PFSK-1 (cell line): ENCODE results near the gene PLA2G2E.

ENCODE experiments used
- POLR2AphosphoS5 ChIP-seq: IDR thresholded peaks from 2 replicates; pipeline ENCODE4 v1.6.1; 2012; ENCODE audit warnings: low read depth, mild to moderate bottlenecking, control low read depth, low read length, moderate library complexity
- REST ChIP-seq, 2 experiments: IDR thresholded peaks; 2 replicates each; pipeline versions ENCODE4 v1.6.1 to v1.8.0; 2011 to 2012; ENCODE audit warnings: low read depth in 2 of 2, low read length in 2 of 2, control low read depth in 1 of 2, inconsistent platforms in 1 of 2, mild to moderate bottlenecking in 1 of 2, moderate library complexity in 1 of 2; ENCODE audit not compliant: insufficient read depth in 1 of 2
- SIN3A ChIP-seq: IDR thresholded peaks from 2 replicates; pipeline ENCODE4 v1.6.1; 2012; ENCODE audit warnings: mild to moderate bottlenecking, low read length, moderate library complexity, borderline replicate concordance; ENCODE audit not compliant: insufficient read depth
- TAF1 ChIP-seq: IDR thresholded peaks from 2 replicates; pipeline ENCODE4 v1.6.1; 2012; ENCODE audit warnings: low read length, control low read depth, borderline replicate concordance; ENCODE audit not compliant: insufficient read depth

- TF ChIP-seq REST (IDR thresholded peaks at IDR 0.05; ENCODE audit: insufficient read depth in 1 of 2, low read depth in 2 of 2, low read length in 2 of 2) = no peak
- TF ChIP-seq POLR2AphosphoS5 = no peak
- no peak for TF ChIP-seq SIN3A
- no peak for TF ChIP-seq TAF1
These were observed 45.4 kb downstream of the PLA2G2E start for GRCh38 chr1:19877821-19878636.
